Measurements from ENCODE around the gene ADAMTS18.

- TF ChIP-seq, protein P1, sequence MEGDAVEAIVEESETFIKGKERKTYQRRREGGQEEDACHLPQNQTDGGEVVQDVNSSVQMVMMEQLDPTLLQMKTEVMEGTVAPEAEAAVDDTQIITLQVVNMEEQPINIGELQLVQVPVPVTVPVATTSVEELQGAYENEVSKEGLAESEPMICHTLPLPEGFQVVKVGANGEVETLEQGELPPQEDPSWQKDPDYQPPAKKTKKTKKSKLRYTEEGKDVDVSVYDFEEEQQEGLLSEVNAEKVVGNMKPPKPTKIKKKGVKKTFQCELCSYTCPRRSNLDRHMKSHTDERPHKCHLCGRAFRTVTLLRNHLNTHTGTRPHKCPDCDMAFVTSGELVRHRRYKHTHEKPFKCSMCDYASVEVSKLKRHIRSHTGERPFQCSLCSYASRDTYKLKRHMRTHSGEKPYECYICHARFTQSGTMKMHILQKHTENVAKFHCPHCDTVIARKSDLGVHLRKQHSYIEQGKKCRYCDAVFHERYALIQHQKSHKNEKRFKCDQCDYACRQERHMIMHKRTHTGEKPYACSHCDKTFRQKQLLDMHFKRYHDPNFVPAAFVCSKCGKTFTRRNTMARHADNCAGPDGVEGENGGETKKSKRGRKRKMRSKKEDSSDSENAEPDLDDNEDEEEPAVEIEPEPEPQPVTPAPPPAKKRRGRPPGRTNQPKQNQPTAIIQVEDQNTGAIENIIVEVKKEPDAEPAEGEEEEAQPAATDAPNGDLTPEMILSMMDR (IDR thresholded peaks at IDR 0.05; ENCODE audit: extremely low read depth in 1 of 2, insufficient read depth in 1 of 2, low read depth in 1 of 2, low read length in 2 of 2) = no peak
- TF ChIP-seq JUN (IDR thresholded peaks at IDR 0.05; ENCODE audit: borderline replicate concordance, insufficient read depth, insufficient read length, low read depth) (no peak), POLR2AphosphoS5 (IDR thresholded peaks at IDR 0.05; ENCODE audit: insufficient read depth, low read depth, low read length) (no peak), MAX (IDR thresholded peaks at IDR 0.05; ENCODE audit: insufficient read depth, insufficient read length) (no peak), EZH2 (IDR thresholded peaks at IDR 0.05; ENCODE audit: borderline replicate concordance, low read depth, low read length, severe bottlenecking) (no peak)
Observed at GRCh38 chr16:77385481-77385880, 49.4 kb downstream of the ADAMTS18 start.
